Prostate gland (tissue), 2 donors: Measurements from ENCODE around the gene DRG1.

Experiments
- POLR2A ChIP-seq: fragments of 450-650 bp; IDR thresholded peaks from one replicate; pipeline ENCODE4 v1.6.1; 2016; ENCODE audit warnings: antibody characterized with exemption, mild to moderate bottlenecking
- TF ChIP-seq, protein P1 (sequence below), 4 experiments: fragments of 200-600 bp in 2 of 4; fragments of 450-650 bp in 2 of 4; sonication (generic) in 2 of 4; IDR thresholded peaks; 1 replicate in 3 of 4; 2 replicates in 1 of 4; pipeline ENCODE4 v1.5.1; 2016 to 2019; ENCODE audit warnings: antibody characterized with exemption in 4 of 4, mild to moderate bottlenecking in 2 of 4, moderate library complexity in 2 of 4

DNA sequence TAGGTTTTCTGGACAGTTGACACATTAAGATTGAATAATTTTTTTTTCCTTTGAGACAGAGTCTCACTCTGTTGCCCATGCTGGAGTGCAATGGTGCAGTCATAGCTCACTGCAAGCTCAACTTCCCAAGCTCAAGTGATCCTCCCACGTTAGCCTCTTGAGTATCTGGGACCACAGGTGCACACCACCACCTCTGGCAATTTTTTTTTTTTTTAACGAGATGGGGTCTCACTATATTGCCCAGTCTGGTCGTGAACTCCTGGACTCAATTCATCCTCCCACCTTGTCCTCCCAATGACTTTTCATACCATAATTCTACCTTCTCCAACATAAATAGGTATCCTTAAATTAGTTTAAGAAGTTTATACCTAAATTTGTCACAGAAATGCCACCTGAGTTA, 81.7 kb downstream of the DRG1 start:
- TF ChIP-seq, protein P1, sequence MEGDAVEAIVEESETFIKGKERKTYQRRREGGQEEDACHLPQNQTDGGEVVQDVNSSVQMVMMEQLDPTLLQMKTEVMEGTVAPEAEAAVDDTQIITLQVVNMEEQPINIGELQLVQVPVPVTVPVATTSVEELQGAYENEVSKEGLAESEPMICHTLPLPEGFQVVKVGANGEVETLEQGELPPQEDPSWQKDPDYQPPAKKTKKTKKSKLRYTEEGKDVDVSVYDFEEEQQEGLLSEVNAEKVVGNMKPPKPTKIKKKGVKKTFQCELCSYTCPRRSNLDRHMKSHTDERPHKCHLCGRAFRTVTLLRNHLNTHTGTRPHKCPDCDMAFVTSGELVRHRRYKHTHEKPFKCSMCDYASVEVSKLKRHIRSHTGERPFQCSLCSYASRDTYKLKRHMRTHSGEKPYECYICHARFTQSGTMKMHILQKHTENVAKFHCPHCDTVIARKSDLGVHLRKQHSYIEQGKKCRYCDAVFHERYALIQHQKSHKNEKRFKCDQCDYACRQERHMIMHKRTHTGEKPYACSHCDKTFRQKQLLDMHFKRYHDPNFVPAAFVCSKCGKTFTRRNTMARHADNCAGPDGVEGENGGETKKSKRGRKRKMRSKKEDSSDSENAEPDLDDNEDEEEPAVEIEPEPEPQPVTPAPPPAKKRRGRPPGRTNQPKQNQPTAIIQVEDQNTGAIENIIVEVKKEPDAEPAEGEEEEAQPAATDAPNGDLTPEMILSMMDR (IDR thresholded peaks at IDR 0.05), result no peak
- TF ChIP-seq POLR2A, result no peak
